Mesothelial cell of epicardium (in vitro differentiated cells): ENCODE measurements around the gene UGT8. TPM values are rescaled to one million over a fixed set of nuclear protein-coding genes. Genes with fewer than 3 reads are reported as not detected.

Experiments
- DNase-seq, 2 experiments: peaks; one replicate each; pipeline ENCODE4 v3.0.0; 2021; ENCODE audit warnings: low spot score in 2 of 2; ENCODE audit not compliant: unreplicated experiment in 2 of 2
- H3K27ac Mint-ChIP-seq: 2 replicates; pipeline ENCODE4 v1.8.0; 2021; ENCODE audit warnings: mixed read lengths
- H3K27me3 Mint-ChIP-seq: 2 replicates; pipeline ENCODE4 v1.8.0; 2021; ENCODE audit warnings: low read depth, mixed read lengths
- H3K36me3 Mint-ChIP-seq: 2 replicates; pipeline ENCODE4 v1.8.0; 2021; ENCODE audit warnings: mixed read lengths
- H3K4me1 Mint-ChIP-seq: 2 replicates; pipeline ENCODE4 v1.8.0; 2021; ENCODE audit warnings: mixed read lengths
- H3K4me3 Mint-ChIP-seq: 2 replicates; pipeline ENCODE4 v1.8.0; 2021; ENCODE audit warnings: mild to moderate bottlenecking, moderate library complexity, mixed read lengths
- H3K9me3 Mint-ChIP-seq: 2 replicates; pipeline ENCODE4 v1.8.0; 2021; ENCODE audit warnings: mixed read lengths
- microRNA-seq: library from miRNA; unstranded; fragments of <30 nt; microRNA quantifications from one replicate; pipeline ENCODE4 v1.2.0, GENCODE V29; 2021; ENCODE audit warnings: inconsistent platforms, mixed read lengths
- total RNA-seq: library from RNA; stranded (reverse); gene quantifications from 3 replicates; pipeline ENCODE4 v1.2.1, GENCODE V29; 2021
- TF ChIP-seq, protein P1 (sequence below): fragments of 200-600 bp; sonication (generic); IDR thresholded peaks from one replicate; pipeline ENCODE4 v1.5.0; 2021; ENCODE audit warnings: antibody characterized with exemption; ENCODE audit not compliant: unreplicated experiment

The UGT8 gene
- total RNA-seq, 1 donor from 2014 or later = 0.87 TPM

DNA sequence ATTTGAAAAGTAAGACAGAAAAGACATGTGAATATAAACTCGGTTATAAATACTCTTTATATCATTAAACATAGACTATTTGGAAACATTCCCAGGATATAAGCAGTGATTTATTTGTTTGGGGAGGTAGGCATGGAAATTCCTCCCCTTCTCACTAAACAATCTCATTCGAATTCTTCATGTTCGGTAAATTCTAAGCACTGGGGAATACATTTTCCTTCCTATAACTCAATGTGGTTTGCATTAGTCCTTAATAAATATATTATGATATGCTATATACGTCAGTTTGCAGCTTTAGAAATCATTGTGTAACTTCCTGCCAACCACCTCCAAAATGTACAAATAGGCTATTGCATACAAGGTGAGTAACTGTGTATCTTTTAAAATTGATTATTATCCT is 99.6 kb downstream of the UGT8 start:
- Mint-ChIP-seq H3K4me1 (peaks cover 21% of the 10 kb centered on the region), H3K4me3 (no peak overlapping the region), H3K27ac (peak overlapping the region; percentile 39), H3K9me3 (no peaks in the 10 kb centered on the region), H3K36me3 (no peaks in the 10 kb centered on the region), H3K27me3 (no peaks in the 10 kb centered on the region)
- no peak for DNase-seq
- TF ChIP-seq, protein P1, sequence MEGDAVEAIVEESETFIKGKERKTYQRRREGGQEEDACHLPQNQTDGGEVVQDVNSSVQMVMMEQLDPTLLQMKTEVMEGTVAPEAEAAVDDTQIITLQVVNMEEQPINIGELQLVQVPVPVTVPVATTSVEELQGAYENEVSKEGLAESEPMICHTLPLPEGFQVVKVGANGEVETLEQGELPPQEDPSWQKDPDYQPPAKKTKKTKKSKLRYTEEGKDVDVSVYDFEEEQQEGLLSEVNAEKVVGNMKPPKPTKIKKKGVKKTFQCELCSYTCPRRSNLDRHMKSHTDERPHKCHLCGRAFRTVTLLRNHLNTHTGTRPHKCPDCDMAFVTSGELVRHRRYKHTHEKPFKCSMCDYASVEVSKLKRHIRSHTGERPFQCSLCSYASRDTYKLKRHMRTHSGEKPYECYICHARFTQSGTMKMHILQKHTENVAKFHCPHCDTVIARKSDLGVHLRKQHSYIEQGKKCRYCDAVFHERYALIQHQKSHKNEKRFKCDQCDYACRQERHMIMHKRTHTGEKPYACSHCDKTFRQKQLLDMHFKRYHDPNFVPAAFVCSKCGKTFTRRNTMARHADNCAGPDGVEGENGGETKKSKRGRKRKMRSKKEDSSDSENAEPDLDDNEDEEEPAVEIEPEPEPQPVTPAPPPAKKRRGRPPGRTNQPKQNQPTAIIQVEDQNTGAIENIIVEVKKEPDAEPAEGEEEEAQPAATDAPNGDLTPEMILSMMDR = no peak

DNA sequence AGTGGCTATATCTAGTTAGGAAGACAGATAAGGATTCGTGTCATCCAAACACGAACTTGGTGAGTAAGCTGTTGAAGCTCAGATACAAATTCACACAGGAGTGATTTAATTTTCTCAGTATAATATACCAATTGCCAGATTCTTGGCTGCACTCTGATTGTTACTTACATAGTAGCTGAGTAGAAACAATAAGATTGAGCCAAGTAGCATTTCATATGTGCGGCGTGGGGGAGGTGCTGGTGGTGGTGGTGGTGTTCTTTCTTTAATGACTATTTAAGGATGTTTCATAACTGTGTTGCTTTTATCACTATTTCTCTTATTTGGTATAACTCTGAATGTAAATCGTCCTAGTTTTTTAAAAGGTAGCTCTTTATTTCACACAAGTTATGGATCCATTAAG is 102.9 kb downstream of the UGT8 start:
- Mint-ChIP-seq H3K36me3 (no peaks in the 10 kb centered on the region), H3K27me3 (no peaks in the 10 kb centered on the region), H3K9me3 (no peaks in the 10 kb centered on the region), H3K4me1 (peaks cover 21% of the 10 kb centered on the region), H3K4me3 (no peak overlapping the region), H3K27ac (no peak overlapping the region)
- no peak for DNase-seq
- TF ChIP-seq, protein P1 = no peak

DNA sequence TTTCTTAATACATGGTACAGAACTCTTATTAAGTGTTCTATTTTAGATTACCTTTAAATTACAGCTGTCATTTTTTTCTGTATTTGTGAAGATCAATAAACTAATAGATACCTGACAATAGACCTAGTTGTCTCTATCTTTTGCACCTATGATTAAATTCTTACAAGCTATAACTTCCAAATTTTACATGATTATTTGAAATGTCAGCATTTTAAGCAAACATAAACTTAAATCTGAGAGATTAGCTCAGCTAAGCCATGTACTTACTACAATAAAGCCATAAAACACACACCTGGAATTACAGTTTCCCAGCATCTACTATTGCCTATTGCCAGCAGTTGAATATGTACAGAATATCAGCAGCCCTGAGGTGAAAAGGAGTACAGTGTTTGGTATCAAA is 118.8 kb downstream of the UGT8 start:
- Mint-ChIP-seq H3K27me3 (no peaks in the 10 kb centered on the region), H3K27ac (no peak overlapping the region), H3K36me3 (no peaks in the 10 kb centered on the region), H3K4me1 (peaks cover 2% of the 10 kb centered on the region), H3K9me3 (no peaks in the 10 kb centered on the region), H3K4me3 (no peak overlapping the region)
- TF ChIP-seq, protein P1 = no peak
- no peak for DNase-seq

DNA sequence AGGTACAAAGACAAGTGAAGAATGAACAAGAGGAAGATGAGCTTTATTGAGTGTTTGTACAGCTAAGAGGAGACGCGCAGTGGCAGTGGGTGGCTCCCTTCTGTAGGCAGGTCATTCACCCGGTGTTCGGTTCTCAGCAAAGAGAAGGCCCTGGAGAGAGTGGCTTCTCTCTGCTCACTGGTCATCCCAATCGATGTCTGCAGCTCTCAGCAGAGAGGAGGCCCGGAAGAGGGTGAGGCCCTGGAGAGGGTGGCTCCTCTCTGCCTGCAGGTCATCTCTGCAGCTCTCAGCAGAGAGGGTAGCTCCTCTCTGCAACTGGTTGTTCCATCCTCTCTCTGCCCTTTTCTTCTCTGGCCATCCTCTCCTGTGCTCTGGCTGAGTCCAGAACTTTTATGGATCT is 126.5 kb downstream of the UGT8 start:
- H3K27me3 Mint-ChIP-seq = no peaks in the 10 kb centered on the region
- H3K27ac Mint-ChIP-seq = no peak overlapping the region
- H3K36me3 Mint-ChIP-seq = no peaks in the 10 kb centered on the region
- TF ChIP-seq, protein P1 = no peak
- H3K4me3 Mint-ChIP-seq = no peak overlapping the region
- H3K4me1 Mint-ChIP-seq = peaks cover 13% of the 10 kb centered on the region
- peaks cover 4% of the 10 kb centered on the region for H3K9me3 Mint-ChIP-seq
- no peak for DNase-seq

DNA sequence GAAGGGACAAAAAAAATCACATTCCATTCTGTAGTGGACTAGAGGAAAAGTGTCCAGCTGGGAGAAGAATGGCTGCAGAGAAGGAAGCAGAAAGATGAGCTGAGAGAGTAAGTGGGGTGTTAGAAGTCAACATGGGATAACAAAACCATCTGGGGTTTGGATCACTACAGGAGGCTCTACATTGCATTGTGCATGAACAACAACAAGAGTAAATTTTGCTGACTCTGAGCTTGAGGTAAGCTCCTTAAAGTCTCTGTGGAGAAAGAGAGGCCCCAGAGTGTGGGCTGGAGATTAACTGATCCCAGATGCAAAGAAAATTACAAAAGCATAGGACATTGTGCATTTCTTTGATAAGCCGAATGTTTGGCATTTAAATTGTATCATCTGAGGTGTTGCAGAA is 128.9 kb downstream of the UGT8 start:
- Mint-ChIP-seq H3K4me3 (no peak overlapping the region), H3K27ac (no peak overlapping the region), H3K27me3 (no peaks in the 10 kb centered on the region), H3K36me3 (no peaks in the 10 kb centered on the region), H3K9me3 (peaks cover 4% of the 10 kb centered on the region), H3K4me1 (peaks cover 12% of the 10 kb centered on the region)
- DNase-seq = no peak
- TF ChIP-seq, protein P1 = no peak

Small RNA genes within 50 kb of the gene (microRNA-seq; reads per million reads assigned to microRNA genes)
- 2.1 reads per million for gene MIR577
